ENCODE data around the gene SIX3. TPM values are rescaled to one million over a fixed set of nuclear protein-coding genes. Genes with fewer than 3 reads are reported as not detected.

SIX3 gene
- total RNA-seq, 1 donor from 2014 or later: not detected

- Histone ChIP-seq H3K4me1 (peaks cover 5 to 13% of the 10 kb centered on the region in 2 donors), H3K36me3 (no peaks in the 10 kb centered on the region), H3K4me3 (peak overlapping the region; percentile 45 to 62), H3K27me3 (peaks cover 8% of the 10 kb centered on the region), H3K9me3 (no peaks in the 10 kb centered on the region), H3K27ac (no peak overlapping the region)
- intact Hi-C loops (cut with DNase I): no loop called here
- peak in 1 of 2 donors; percentile 8 for DNase-seq (ENCODE audit: low spot score in 2 of 2)
- TF ChIP-seq CTCF (IDR thresholded peaks at IDR 0.05): no peak
Observed at GRCh38 chr2:44928483-44929158, 12.9 kb upstream of the SIX3 start.

- Histone ChIP-seq H3K4me1 (peaks cover 5 to 13% of the 10 kb centered on the region in 2 donors), H3K27ac (no peak overlapping the region), H3K9me3 (no peaks in the 10 kb centered on the region), H3K4me3 (peak overlapping the region; percentile 45 to 62), H3K27me3 (peaks cover 11% of the 10 kb centered on the region), H3K36me3 (no peaks in the 10 kb centered on the region)
- intact Hi-C loops (cut with DNase I): no loop called here
- no peak for DNase-seq (ENCODE audit: low spot score in 2 of 2)
- no peak for TF ChIP-seq CTCF (IDR thresholded peaks at IDR 0.05)
Observed at GRCh38 chr2:44929159-44929734, 12.3 kb upstream of the SIX3 start.

- peaks cover 5 to 16% of the 10 kb centered on the region in 2 donors for H3K4me1 ChIP-seq
- H3K36me3 ChIP-seq: no peaks in the 10 kb centered on the region
- H3K9me3 ChIP-seq: no peaks in the 10 kb centered on the region
- H3K27ac ChIP-seq: no peak overlapping the region
- DNase-seq (ENCODE audit: low spot score in 2 of 2): no peak
- peaks cover 16% of the 10 kb centered on the region for H3K27me3 ChIP-seq
- TF ChIP-seq CTCF (IDR thresholded peaks at IDR 0.05): no peak
- H3K4me3 ChIP-seq: peak overlapping the region in 1 of 2 donors; percentile 45
- intact Hi-C loops (cut with DNase I): no loop called here
Observed at GRCh38 chr2:44929735-44930273, 11.7 kb upstream of the SIX3 start.

- no peaks in the 10 kb centered on the region for H3K36me3 ChIP-seq
- peaks cover 5 to 23% of the 10 kb centered on the region in 2 donors for H3K4me1 ChIP-seq
- H3K9me3 ChIP-seq: no peaks in the 10 kb centered on the region
- no peak for TF ChIP-seq CTCF (IDR thresholded peaks at IDR 0.05)
- peaks cover 16% of the 10 kb centered on the region for H3K27me3 ChIP-seq
- no peak for DNase-seq (ENCODE audit: low spot score in 2 of 2)
- H3K27ac ChIP-seq: no peak overlapping the region
- H3K4me3 ChIP-seq: no peak overlapping the region
- intact Hi-C loops (cut with DNase I): no loop called here
Observed at GRCh38 chr2:44930274-44931197, 11.0 kb upstream of the SIX3 start.

GRCh38 chr2:44931198-44931780 lies 10.2 kb upstream of the SIX3 start:
- Histone ChIP-seq H3K27me3 (peaks cover 21% of the 10 kb centered on the region), H3K9me3 (no peaks in the 10 kb centered on the region), H3K4me3 (no peak overlapping the region), H3K36me3 (no peaks in the 10 kb centered on the region), H3K4me1 (peaks cover 5 to 24% of the 10 kb centered on the region in 2 donors), H3K27ac (no peak overlapping the region)
- intact Hi-C loops (cut with DNase I): no loop called here
- peak in 1 of 2 donors; percentile 35 for DNase-seq (ENCODE audit: low spot score in 2 of 2)
- no peak for TF ChIP-seq CTCF (IDR thresholded peaks at IDR 0.05)
